Fibroblast of skin of back (primary cell): ENCODE data around the gene PIP5KL1.

Experiments
- DNase-seq: peaks from one replicate; pipeline ENCODE4 v3.0.0-alpha.2; 2013

The PIP5KL1 gene

DNA sequence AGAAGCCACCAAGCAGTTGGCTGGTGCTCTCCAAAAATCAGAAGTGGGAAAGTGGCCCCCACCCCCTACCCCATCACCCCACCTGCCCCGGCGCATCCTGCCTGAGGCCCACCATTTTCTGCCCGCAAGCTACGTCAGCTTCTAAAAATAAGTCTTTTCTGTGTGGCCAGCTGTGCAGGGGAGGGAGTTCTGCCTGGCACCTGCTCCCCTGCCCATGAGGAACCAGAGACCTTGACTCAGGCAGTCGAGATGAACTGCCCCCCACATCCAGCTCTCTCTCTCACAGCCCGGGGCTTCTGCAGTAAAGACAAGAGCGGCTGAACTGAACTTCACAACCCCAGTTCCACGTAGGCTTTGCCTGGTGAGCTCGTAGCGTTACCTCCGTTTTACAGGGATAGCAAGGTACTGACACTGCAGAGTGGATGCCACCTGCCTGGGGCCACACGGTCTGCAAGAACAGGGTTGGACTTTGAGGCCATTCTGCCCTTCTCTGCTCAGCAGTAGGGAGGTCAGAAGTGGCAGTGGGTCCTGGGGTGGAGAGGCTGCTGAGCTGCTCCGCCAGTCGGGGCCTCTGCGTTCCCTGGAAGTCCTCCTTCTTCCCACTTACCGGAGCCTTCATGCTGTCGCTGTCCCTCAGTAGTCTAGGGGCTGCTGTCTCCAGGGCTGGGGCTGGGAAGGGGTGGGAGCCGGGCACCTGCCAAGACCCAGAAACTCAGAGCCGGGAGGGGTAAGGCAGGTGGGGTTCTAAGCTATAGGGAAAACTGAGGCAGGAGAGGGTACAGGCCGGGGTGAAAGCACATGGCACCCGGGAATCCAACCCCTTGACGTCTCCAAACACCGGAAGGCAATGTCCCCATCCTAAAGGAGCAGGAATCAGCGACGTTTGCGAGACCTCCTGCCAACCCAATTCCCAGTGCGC is 14.5 kb downstream of the PIP5KL1 start:
- DNase-seq = no peak

DNA sequence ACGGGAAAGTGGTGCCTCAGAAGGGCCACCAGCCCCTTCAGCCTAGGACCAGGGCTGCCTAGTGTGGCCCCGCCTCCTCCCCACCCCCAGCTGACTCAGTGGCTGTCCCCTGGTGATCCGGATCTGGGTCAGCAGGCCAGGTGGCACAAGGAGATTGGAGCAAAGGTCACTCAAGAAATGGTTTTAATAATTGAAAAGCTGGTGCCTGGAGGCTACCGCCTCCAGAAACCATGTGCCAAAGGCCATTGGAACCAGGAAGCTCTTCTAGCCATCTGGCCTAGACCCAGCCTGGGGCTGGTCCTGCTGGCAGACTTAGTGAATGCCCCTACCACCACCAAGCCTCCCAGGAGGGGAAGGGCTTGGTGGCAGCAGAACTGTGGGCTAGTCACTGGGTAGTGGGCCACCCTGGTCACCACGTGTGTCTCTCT is 15.2 kb downstream of the PIP5KL1 start:
- DNase-seq = no peak

- DNase-seq = no peak
Observed at GRCh38 chr9:127913682-127914081, 16.9 kb downstream of the PIP5KL1 start.

- no peak for DNase-seq
Observed at GRCh38 chr9:127912882-127913281, 17.7 kb downstream of the PIP5KL1 start.

DNA sequence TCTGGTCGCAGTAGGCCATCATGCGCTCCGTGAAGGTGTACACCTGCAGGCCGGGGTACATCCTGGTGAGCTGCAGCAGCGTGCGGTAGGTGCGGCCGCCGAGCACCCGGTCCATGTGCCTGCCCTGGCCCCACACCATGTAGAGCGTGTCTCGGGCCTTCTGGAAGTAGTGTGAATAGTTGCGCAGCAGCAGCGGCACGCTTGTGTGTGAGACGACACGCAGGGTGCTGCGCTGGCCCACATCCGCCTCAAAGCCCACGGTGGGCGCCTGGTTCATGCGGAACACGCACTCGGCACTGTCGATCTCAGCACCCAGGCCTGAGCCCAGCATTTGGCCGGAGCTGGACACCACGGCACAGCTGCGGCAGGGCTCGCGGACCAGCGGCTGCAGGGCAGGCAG is 18.3 kb downstream of the PIP5KL1 start:
- DNase-seq = no peak

GRCh38 chr9:127910613-127911205 is 19.9 kb downstream of the PIP5KL1 start:
- no peak for DNase-seq

GRCh38 chr9:127909839-127910273 is 20.7 kb downstream of the PIP5KL1 start:
- no peak for DNase-seq

GRCh38 chr9:127908660-127908926 is 22.0 kb downstream of the PIP5KL1 start:
- DNase-seq = no peak

DNA sequence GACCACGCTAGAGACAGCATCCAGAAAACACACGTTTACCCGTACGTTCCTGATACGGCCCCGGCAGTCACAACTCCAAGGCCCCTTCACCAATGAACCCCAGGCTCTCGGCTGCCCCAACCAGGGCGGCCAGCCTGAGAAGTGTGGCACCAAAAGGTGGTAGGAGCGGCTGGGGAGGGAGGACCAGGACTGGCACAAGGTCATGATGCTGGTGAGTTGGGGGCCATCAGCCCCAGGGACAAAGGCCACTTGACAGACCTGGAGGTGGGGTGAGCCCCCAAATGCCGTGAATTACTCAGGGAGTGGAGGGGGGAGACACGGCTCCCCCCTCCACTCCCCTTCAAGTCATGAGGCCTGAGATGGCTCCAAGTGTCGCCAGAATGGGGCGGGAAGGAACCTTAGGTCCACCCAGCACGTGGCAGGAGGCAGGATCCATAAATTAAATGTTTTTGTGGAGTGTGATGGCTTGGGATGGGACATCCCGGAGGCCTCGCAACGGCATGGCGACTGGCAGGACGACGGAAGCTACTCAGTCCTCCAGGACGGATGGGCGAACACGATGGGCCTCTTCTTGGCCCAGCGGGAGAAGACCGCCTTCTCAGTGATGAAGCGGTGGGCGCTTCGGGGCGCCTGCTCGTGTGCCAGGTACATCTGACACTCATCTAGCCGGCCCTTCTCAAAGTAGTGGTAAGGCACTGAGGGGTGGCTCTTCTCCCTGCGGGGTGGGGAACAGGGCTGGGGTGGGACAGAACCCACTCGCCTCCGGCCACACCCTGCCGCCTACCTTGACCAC is 22.5 kb downstream of the PIP5KL1 start:
- no peak for DNase-seq

GRCh38 chr9:127905788-127906191 is 24.8 kb downstream of the PIP5KL1 start:
- DNase-seq = no peak

DNA sequence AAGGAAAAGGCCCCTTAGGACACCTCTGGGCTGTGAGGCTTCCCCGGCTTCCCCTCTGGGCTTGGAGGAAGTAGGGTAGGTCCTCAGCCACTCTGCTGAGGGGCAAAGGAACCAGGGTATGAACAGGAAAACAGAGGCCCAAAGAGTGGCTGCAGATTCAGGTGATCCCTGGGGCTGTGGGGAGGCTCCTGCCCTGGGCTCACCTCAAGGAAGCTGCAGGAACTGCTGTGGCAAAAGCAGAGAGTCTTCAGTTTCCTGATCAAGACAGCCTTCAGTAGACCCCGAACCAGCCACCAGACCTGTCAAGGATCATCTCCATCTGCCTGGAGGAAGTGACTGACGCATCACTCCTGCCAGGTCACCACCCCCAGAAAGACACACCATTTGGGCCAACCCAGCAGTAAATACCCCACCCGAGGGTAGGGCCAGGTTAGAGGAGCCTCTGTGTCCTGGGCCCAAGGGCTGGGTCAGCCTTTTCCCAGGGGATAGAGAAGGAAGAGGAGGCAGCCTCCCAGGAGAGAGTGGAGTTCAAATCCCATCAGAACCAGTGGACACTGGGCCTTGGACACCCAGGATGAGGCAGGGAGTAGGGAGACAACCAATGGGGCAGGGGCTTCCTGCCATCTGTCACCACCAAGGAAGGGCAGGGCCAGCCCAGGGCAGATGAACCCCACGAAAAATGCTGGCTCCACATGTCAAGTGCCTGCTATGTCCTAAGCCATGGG is 25.4 kb downstream of the PIP5KL1 start:
- DNase-seq = no peak

DNA sequence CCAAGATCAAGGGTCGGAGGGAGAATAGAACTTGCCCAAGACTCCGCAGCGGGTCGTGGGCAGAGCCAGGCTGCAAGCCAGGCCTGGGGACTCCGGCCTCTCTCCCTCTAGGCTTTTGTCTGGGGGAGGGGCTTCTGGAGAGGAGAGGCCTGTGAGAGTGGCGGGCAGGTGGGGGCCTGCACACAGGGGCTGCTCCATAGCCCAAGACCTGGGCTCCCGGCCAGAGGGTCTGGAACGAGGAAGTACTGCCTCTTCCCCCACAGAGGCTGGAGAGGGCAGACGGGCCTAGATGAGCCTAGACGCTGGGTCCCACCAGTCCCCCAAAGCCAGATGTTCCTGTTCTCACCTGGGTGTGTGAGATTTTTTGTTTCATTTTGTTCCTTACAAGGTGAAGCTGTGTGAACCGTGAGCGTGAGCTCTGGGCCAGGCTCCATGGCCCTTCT is 26.0 kb downstream of the PIP5KL1 start:
- no peak for DNase-seq

DNA sequence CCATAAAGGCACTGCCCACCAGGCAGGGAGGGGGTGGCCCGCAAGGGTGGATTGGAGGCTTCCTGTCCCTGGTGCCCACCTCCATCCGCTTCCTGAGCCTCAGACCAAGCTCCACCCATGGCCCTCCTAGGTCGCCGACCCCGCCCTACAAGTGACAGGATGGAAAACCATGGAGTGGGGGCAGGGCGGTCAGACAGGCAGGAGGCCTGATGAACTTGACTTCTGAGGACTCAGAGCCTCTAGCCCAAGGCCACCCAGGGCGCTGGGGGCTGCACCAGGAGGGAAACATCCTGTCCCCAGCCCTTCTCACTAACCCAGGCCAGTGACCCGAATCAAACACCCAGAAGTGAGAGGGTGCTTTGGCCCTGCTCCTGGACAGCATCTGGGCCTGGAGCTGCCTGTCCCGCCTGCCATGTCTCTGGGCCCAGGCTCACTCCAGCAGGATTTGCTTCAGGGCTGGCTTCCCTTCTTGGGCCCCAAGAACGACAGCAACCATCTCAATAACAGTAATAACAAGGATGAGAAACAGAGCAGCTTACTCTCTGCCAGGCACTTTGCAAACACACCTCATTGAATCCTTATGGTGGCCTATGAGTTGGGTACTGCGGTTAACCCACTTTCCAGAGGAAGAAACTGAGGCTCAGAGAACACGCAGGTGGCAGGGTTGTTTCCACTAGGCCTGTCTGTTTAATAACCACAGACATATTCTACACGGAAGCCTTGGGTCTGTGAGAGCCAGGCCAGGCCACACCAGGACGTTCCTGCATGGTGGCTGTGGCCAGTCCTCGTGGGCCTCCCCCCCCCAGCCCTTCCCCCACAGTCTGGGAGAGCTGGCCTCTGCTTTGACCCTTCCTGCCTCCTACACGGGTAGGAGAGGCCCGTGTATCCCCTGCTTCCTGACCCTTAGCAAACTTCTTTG is 26.8 kb downstream of the PIP5KL1 start:
- DNase-seq = peak; percentile 64

- DNase-seq = peak; percentile 79
Observed at GRCh38 chr9:127899128-127899943, 31.2 kb downstream of the PIP5KL1 start, which contains the start of gene ST6GALNAC6. Gene ST6GALNAC6, minus strand, starts transcription at chr9:127899603. Its CDS starts 1,622 bp downstream, at chr9:127897981.

DNA sequence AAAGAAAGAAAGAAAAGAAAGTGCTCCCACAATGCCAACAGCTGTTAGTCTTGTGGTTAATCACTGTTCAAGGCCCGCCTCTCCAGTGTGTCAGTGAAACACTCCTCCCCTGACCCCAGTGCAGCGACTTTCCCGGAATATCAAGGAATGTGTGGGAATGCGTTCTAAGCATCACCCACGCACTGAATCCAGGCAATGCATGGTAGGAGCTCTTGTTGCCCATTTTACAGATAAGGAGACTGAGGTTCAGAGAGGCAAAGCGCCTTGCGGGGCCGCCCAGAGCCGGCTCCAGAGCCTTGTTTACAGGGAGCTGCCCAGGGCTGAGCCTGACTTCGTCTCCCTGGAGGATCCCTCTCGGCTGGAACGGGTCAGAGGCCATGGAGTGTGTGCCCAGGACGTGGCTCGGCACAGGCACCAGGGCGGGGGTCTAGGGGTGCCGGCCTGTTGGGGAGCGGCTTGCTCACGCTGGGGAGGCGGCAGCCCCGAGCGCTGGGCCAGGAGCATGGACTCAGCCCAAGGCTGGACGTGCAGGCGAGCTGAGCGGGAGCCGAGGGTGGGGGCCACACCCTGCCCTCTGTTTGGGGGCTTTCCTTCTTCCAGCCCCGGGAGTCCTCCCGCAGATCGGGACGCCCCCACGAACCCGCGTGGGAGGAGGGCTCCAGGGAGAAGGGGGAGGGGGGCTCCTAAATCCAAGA is 32.0 kb downstream of the PIP5KL1 start:
- DNase-seq = peak; percentile 87

GRCh38 chr9:127897193-127897692 is 33.3 kb downstream of the PIP5KL1 start:
- DNase-seq = peak; percentile 55

DNA sequence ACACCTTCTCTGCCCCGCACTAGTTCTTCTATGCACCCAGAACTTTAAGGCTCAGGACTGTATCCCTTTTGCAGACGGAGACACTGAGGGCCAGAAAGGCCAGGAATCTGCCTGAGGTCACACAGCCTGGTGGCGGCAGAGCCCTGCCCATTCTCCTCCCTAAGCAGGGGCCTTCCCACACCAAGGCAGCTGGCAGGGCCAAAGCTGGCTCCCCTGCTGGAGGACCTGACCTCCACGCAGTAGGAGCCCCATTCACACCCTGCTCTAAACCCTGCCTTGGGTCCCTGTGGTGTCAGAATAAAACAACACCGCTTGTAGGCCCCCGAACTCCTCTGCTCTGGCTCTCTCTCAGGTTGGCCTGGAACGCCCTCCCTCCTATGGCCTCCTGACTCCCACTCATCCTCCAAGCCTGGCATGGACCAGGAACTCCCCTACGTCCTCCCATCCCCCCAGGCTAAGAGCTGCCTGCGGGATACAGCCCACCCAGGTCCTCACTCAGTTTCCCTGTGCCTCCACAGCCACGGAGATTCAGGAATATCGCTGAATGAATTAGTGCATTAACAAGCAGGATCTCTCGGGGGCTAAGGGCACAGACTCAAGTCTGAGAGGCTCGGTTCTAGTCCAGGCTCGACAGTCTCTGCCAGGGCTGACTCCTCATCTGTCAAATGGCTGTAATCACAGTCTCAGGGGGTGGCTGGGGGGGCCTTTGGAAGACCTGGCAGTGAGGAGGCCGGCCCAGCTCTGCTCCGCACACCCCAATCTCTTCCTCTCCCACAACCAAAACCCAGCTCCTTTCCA is 34.0 kb downstream of the PIP5KL1 start:
- no peak for DNase-seq

- no peak for DNase-seq
Observed at GRCh38 chr9:127895811-127896210, 34.8 kb downstream of the PIP5KL1 start.

GRCh38 chr9:127893392-127893791 is 37.2 kb downstream of the PIP5KL1 start:
- no peak for DNase-seq
